ENCODE measurements around the gene TMEM11.

The TMEM11 gene, protein sequence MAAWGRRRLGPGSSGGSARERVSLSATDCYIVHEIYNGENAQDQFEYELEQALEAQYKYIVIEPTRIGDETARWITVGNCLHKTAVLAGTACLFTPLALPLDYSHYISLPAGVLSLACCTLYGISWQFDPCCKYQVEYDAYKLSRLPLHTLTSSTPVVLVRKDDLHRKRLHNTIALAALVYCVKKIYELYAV

DNA sequence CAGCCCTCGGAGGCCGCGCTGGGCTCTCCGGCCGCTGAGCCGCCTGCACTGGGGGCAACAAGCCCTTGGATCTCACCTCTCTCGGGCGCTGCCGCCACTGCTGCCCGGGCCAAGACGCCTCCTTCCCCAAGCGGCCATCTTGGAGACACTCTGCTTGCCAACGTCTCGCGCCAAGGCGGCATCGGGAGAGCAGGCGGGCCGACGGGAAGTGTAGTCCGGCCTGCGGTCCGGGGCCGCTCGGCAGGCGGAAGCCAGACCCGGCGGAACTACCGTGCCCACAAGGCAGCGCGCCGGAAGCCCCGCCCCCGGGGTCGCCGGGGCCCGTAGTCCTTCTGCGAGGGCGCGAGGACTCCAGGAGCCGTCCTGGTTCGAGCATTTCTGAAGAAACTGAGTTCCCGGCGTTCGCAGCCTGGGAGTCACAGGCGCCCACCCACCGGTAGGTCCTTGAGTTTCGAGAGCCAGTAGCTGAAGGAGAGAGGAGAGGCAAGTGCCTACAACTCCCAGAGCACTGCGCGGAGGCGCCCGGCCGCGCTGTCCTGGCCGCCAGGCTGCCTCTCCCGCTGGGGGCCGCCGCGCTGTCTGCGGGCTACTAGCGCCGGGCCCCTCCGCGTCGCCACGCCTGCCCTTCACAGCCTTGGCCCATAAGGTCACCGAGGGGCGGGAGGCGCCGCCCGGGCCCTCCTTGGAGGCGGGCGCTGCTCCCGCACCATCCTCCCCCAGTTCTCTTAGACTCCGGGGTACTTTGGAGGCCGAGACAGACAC lies at the start of gene TMEM11:
Gene TMEM11 (minus strand): TSS at position 147 of the 762 bp plus-strand sequence. CDS start 9 bp downstream, at position 138.
- DNase-seq: peak; percentile 66 to 98 (median 94)

DNA sequence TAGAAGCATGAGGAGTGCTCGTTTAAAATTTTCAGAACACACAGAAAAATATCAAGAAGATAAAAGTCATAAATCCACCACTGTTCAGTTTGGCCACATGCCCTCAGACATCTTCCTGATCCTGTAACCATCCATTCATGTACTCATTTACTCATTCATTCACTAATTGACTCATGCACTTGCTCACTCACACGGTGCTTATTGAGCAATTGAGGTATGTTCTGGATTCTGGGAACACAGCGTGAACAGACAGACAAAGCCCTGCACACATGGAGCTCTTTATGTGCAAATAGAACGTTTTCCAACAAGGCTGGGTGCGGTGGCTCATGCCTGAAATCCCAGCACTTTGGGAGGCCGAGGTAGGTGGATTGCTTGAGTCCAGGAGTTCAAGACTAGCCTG lies 49.4 kb upstream of the TMEM11 start:
- no peak for DNase-seq

DNA sequence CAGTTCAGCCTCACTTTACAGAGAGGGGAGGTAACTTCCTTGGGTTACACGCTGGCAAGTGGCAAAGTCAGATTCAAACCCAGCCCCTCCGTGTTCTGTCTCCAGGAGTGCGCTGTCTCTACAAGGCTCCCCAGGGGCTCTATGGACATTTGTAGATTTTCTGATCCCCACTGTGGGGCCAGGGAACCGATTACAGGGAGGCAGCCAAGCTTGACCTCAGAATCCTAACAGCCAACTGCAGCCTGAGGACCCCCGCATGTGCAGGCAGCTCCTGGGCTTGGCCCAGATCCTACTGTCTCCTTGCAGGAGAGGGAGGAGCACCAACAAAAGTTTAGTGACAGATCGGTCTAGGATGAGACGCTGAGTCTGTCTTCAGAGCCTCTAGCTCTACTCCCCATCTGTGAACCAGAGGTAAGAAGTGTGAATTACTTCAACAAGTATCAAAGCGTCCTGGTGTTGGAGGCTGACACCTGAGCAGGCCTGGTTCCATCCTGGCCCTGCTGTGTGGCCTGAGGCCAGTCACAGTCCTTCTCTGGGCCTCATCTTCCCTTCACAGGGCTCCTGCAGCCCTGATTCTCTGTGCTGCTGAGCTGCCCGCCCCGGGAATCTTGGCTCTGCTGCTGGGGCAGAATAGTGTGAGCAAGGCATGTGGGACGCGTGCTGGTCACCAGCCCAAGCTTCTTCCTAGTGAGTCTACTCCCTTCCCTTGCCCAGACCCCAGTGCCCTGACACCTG lies 48.5 kb upstream of the TMEM11 start:
- DNase-seq: no peak

DNA sequence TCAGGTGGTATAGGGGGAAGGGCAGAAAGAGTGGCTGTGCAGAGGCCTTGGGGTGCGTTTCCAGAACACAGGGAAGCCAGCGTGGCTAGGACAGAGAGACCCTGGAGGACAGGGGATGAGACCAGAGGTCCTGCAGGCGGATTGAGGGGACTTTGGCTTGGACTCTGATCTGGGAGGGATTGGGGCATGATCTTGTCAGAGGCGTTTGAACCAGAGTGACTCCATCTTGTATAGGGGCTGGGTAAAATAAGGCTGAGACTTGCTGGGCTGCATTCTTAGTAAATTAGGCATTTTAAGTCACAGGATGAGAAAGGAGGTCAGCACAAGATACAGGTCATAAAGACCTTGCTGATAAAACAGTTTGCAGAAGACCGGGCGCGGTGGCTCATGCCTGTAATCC lies 44.6 kb upstream of the TMEM11 start:
- DNase-seq: no peak

DNA sequence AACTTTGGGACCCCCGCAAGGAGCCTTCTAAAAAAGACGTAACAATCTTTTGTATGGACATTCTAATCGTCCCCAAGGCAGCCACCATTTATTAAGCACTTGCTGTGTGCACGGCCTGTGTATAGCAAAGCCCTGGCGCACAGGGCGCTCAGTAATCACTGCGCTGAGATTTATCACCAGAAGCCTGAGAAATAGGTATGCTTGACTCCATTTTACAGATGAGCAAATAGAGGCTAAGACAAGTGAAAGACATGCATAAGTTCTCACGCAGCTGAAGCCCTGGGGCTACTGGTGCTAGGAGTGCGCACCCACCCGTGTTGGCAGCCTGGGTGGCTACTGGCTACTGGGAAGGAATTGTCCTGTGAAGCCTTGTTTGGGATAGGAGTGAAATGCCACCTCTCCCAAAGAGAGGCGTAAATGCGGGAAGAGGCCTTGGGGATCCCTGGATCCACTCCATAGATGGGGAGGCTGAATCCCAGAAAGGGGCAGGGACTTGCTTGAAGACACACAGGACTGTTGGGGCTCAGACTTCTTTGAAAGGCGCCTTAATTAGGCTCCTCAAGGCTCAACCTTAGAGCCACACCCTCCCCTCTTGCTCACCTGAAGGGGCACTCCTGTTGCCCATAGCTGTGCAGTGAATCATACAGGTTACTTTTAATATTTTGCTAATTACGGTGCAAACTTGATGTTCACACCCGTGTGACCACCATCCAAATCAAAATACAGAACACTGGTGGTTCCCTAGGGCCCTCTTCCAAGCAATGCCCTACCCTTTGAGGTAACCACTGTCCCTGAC lies 39.9 kb upstream of the TMEM11 start:
- DNase-seq: no peak

DNA sequence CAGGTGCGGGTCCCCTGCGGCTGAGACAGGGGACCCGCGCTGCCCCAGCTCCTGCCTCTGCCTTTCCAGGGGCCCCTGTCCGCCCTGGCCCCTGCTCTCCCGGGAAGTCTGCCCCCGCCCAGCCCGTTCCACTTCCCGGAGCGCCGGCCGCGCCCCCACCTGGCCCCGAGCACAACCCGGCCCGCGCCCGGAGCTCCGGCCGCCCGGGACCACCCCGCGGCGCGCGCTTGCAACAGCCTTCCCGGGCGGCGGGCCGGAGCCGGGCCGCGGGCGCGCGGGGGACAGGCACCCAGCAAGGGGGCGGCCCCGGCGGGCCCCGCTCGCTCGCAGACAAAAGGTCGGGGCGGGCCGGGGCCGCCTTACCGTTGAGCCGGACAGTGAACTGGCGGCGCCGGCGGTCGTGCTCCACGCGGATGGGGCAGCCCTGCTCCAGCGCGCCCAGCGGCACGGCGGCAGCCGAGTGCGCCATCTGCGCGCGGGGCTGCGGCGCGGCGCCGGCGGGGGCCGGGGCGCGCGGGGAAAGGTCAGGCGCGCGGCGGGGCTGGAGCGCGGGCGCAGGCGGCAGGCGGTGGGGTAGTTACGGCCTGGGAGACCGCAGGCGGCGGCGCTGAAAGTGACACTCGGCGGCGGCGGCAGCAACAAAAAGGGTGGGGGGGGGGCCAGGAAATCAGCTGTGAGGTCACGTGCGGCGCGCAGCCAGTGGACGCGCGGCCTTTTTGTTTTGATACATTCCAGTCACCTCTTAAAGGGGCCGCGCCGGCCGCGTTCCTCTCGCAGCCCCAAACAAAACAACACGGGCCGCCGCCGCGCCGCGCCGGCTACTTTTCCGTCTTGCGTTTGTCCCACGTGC lies 39.1 kb upstream of the TMEM11 start, which contains the start of gene NATD1:
Gene NATD1 (minus strand): TSS at position 615 of the 850 bp plus-strand sequence. CDS start 146 bp downstream, at position 469.
- peak in 57 of 58 donors; percentile 21 to 94 (median 82) for DNase-seq

DNA sequence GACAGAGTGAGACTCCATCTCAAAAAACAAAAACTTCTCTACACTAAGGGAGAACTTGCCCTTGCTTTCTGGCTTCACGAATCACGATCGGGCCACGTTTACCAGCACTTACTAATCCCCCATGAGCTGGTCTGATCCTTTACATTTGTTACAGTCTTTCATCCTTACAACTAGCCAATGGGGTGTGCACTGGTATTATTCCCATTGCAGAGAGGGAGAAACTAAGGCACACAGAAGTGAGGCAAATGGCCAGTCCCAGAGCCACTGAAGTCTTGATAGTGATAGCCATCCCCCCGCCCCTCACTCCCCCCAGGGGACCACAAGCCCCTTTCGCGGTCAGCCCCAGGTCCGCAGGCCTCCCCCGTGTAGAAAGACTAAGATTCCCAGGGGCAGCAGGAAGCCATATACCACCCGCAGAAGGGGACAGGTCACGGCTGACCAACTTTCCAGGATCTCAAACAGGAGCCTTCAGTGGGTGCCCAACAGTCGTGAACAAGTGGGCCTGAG lies 38.4 kb upstream of the TMEM11 start:
- no peak for DNase-seq

DNA sequence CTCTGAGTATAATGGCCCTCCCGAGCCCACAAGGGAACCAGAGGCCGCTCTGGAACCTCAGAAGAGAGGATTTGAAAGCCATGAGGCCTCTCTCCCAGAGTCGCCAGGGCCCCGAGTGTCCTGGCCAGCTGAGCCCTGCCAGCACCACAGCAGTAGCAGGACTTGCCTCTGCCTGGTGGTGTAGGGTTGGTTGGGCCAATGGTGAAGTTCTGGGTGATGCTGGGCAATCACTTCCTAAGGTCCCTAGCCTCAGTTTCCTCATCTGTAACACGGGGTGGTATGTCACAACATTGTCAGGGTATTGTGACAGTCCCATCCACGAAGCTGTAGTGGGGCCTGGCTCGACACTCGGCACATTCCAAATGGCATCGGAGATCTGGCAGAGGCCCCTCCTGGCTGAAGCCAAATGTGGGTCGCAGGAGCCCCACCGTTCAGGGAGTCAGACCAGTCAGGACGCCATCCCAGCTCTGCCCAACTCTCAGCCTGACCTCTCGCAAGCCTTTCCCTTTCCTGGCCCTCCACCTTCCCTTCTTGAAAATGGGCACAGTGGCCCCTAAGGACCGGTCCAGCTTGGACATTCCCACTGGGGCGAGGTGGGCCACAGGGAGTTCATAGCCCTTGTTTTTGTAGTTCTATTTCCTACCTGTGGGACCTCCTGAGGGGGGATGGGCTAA lies 37.5 kb upstream of the TMEM11 start:
- no peak for DNase-seq

DNA sequence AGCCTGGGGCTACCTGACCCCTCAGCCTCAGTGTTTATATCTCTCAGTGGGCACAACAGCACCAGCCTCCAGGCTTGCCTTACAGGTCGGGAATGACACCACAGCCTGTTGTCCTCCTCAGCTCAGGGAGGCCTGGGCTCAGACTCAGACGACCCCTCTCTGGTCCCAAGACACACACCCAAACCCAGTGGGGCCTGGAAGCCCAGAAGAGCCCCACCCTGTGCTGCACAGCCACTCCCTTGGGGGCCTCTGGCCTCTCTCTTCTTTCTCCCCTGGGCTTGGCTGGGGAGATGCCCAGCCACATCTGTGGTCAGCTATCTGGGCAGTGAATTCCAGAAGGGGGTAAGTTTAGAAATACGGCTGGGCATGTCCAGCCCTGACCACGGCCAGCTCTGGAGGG lies 36.9 kb upstream of the TMEM11 start:
- DNase-seq: no peak

DNA sequence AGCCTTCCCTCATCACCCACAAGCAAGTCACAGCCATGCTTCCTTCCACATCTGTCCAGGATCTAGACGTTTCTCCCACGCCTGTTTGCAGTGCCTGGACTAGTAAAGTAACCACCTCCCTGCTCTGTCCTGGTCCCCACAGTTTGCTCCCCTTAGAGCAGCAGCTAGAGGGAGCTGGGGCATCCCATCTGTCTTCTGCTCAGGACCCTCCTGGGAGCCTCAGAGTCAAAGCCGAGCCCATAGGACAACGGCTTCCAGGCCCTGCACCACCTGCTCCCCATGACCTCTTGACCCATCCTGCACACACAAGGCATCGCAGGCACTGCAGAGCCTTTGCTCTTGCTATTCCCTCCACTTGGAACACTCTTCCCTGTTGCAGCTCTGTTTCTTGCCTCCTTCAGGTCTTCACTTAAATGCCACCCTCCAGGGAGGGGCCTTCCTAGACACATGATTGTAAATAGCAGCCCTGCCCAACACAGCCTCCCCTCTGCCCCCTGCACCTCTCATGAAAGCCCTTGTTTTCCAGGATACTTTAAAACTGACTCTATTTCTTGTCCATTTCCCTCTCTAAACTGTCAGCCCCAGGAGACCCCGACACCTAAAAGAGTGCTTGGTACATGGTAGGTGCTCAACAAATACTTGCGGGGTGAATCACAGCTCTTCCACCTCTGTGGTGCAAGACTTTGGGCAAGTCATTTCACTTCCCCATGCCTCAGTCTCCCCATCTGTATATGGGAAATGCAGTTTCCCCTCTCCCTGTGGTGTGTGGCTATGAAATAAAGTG lies 36.2 kb upstream of the TMEM11 start:
- DNase-seq: no peak

DNA sequence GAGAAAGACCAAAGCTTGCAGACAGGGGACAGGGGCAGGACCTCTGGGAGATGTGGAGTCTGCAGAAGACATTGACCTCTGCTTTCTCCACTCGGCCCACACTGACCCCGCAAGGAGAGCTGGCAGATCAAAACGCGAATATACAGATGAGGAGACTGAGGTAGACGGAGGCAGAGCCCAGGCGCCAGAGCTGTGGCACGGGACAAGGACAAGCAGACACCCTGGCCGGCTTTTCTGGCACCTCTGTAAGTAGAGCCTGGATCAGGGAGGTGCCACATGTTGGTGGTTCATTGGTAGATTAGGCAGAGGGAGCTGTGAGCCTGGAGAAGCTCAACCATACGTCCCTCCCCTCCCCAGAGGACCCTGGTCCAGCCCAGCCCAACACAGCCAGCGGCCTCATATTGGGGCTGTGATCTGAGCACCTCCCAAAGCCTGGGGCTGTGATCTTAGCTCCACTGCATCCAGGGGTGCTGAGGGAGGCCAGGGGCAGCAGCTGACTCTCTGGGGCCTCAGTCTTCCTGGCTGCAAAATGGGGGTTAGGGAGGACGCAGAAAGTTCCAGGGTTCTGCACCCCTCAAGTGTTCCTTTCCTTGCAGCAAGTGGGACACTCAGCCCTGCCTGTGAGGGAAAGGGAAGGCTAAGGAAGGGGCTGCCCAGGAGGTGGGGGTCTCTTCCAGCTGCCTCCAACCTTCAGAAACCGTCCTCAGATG lies 35.3 kb upstream of the TMEM11 start:
- DNase-seq: no peak

DNA sequence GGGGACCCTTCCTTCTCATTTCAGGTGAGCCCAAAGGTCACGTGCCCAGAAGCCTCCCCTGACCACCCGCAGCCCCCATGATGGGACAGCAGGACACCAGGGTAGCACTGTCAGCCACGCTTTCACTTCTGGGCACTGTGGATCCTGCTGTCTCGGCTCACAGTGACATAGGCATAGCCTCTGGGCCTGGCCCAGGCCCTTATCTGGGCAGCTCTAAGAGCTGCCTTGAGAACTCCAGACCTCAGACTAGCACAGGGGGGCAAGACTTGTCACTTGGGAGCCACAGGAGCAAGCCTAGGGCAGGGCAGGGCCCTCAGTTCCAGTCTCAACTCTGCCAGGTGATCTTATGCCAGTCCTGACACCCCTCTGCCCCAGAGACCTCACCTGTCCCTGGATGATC lies 34.5 kb upstream of the TMEM11 start:
- no peak for DNase-seq

DNA sequence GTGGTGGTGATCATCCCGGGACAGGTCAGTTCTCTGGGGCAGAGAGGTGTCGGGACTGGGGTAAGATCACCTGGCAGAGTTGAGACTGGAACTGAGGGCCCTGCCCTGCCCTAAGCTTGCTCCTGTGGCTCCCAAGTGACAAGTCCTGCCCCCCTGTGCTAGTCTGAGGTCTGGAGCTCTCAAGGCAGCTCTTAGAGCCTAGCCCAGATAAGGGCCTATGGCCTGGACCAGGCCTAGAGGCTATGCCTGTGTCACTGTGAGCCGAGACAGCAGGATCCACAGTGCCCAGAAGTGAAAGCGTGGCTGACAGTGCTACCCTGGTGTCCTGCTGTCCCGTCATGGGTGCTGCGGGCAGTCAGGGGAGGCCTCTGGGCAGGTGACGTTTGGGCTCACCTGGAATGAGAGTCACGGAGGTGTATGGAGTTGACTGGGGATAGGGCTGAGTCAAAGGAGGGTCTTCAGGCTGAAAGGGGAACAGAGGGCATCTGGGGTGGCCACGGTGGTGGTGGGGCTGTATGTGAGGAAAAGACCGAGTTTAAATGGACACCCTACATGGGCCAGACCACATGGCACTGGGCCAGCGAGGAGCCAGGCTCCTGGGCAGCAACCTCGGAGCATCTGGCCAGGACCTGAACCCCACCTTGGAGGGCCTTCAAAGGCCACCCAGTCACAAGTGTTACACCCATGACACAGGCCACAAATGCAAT lies 33.7 kb upstream of the TMEM11 start:
- no peak for DNase-seq

DNA sequence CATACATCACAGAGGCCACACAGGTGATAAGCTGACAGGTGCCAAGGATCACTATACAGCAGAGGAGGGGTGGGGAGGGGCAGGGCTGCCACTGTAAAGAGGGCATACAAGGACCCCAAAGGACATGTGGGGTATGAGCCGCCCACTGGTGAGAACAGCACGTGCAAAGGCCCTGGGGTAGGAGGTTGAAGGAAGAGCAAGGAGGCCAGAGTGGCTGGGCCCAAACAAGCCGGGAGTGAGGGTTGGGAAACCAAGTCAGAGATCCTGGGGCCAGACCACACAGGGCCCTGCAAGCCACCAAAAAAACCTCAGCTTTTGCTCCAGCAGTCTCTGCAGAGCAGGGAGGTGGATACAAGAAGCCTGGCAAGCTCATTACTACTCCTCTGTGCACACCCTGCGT lies 32.7 kb upstream of the TMEM11 start:
- DNase-seq: no peak

DNA sequence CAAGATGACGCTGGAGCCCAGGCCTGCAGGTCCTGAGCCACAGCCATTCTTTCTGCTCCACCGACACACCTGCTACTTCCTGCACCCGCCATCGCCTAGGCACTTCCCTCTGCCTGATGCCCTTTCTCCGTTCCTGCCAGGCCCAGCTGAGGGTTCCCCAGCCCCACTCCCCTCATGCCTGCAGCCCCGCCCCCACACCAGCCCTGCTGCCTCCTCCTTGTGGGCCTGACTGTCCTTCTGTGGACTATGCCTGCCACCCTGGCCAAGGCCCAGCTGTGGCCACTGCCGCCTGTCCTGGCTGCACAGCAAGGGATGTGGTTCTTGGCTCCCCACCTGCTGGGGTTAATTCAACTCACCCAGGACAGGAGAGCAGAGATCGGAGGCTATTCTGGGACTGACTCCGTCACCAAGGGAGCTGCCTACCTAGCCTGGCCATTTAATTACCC lies 31.7 kb upstream of the TMEM11 start:
- DNase-seq: no peak

DNA sequence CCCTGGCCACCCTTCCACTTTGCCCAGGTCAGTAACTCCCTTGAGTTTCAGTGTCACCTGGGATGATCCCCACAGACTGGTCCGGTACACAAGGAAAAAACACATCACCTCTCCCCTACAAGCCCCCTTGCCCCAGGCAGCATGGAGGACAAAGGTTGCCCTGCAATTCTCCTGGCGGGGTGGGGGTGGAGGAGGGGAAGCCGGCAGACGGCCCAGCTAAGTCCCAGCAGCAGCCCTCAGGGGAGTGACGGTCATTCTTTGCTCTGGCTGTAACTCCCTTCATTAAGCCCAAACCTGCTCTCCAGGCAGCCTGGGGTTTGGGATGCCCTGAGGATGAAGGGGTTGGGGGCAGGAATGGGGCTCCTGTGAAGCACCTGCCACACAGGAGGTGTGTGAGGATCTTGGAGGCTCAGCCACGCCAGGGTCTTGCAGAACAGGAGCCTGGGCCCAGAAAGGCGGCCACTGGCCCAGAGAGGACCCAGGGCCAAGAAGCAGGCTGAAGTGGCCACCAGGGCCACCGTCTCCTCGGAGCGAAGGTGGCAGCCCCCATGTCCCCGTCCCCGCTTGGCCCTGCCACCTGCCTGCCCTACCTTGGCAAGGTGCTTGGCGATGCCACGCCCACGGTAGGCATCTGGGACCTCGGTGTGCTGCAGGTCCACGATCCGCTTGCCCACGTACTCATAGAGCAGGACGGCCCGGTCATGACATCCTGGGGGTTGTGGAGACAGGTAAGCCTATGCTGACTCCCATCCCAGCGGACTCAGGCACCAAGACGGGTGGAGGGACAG lies 29.7 kb upstream of the TMEM11 start:
- DNase-seq: no peak
